Coronary artery (tissue), 2 donors: Measurements from ENCODE around the gene CORO2A.

Source experiments
- DNase-seq: peaks from one replicate; pipeline ENCODE4 v3.0.0-alpha.2; 2017; ENCODE audit warnings: low spot score
- H3K27ac ChIP-seq, 2 donors: fragments of 200-600 bp; sonication (generic); one replicate each; pipeline ENCODE4 v1.5.1; 2016 to 2019
- H3K4me3 ChIP-seq: fragments of 200-600 bp; sonication (generic); 2 replicates; pipeline ENCODE4 v1.5.1; 2016; ENCODE audit warnings: mild to moderate bottlenecking, moderate library complexity
- CTCF ChIP-seq: fragments of 200-600 bp; sonication (generic); IDR thresholded peaks from one replicate; pipeline ENCODE4 v1.5.1; 2019; ENCODE audit warnings: antibody characterized with exemption

CORO2A gene

GRCh38 chr9:98150164-98150563 is 42.3 kb downstream of the CORO2A start:
- no peak for DNase-seq
- H3K27ac ChIP-seq = no peak overlapping the region
- no peak overlapping the region for H3K4me3 ChIP-seq
- no peak for TF ChIP-seq CTCF

GRCh38 chr9:98149422-98149821 is 43.0 kb downstream of the CORO2A start:
- DNase-seq = no peak

GRCh38 chr9:98148486-98148885 is 44.0 kb downstream of the CORO2A start:
- Histone ChIP-seq H3K27ac (no peak overlapping the region), H3K4me3 (no peak overlapping the region)
- DNase-seq = no peak
- no peak for TF ChIP-seq CTCF

More at GRCh38 chr9:98149422-98149821, 43.0 kb downstream of the CORO2A start:
- H3K27ac ChIP-seq = no peak overlapping the region
- TF ChIP-seq CTCF = no peak
- no peak overlapping the region for H3K4me3 ChIP-seq

GRCh38 chr9:98147582-98147981 is 44.9 kb downstream of the CORO2A start:
- DNase-seq = no peak
- H3K4me3 ChIP-seq = no peak overlapping the region
- no peak for TF ChIP-seq CTCF
- H3K27ac ChIP-seq = no peak overlapping the region

- TF ChIP-seq CTCF = no peak
- DNase-seq = no peak
- H3K4me3 ChIP-seq = no peak overlapping the region
- H3K27ac ChIP-seq = no peak overlapping the region
Observed at GRCh38 chr9:98146101-98146991, 46.1 kb downstream of the CORO2A start.

GRCh38 chr9:98144631-98145030 is 47.8 kb downstream of the CORO2A start:
- Histone ChIP-seq H3K4me3 (no peak overlapping the region), H3K27ac (no peak overlapping the region)

More at GRCh38 chr9:98144631-98145030, 47.8 kb downstream of the CORO2A start:
- no peak for DNase-seq
- TF ChIP-seq CTCF = no peak
